Measurements from ENCODE around the gene RPTOR.

DNA sequence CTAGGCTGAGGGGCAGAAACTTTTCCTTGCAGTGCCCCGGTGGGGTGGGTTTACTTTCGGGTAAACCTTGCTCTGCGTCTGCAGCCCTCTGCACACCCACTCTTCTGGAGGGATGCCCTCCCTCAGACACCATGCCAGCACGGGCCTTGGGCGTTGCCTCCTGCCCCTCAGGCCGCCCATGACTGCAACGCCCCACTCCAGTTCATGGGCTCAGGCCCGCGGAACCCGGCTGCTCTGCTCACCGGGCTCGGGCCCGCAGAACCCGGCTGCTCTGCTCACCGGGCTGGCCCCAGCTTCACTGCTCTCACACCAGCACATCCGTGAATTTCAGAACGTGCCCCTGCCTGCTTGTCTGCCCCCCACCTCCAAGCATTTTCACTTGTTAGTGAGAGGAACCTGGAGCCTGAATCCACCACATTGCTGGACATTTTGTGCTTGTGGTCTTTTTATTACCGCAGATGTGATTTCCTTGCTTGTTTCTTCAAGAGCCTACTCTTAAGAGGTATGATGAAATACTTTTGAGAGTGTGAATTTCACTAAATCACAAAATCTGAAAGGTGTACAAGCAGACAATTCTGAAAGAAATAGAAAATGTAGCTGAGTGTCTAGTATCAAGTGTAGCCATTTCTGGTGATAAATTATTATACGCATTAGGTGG lies 130.9 kb downstream of the RPTOR start:
- TF ChIP-seq POLR2AphosphoS5 (IDR thresholded peaks at IDR 0.05; ENCODE audit: low read depth, low read length) = no peak
- TF ChIP-seq, protein P1, sequence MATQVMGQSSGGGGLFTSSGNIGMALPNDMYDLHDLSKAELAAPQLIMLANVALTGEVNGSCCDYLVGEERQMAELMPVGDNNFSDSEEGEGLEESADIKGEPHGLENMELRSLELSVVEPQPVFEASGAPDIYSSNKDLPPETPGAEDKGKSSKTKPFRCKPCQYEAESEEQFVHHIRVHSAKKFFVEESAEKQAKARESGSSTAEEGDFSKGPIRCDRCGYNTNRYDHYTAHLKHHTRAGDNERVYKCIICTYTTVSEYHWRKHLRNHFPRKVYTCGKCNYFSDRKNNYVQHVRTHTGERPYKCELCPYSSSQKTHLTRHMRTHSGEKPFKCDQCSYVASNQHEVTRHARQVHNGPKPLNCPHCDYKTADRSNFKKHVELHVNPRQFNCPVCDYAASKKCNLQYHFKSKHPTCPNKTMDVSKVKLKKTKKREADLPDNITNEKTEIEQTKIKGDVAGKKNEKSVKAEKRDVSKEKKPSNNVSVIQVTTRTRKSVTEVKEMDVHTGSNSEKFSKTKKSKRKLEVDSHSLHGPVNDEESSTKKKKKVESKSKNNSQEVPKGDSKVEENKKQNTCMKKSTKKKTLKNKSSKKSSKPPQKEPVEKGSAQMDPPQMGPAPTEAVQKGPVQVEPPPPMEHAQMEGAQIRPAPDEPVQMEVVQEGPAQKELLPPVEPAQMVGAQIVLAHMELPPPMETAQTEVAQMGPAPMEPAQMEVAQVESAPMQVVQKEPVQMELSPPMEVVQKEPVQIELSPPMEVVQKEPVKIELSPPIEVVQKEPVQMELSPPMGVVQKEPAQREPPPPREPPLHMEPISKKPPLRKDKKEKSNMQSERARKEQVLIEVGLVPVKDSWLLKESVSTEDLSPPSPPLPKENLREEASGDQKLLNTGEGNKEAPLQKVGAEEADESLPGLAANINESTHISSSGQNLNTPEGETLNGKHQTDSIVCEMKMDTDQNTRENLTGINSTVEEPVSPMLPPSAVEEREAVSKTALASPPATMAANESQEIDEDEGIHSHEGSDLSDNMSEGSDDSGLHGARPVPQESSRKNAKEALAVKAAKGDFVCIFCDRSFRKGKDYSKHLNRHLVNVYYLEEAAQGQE (IDR thresholded peaks at IDR 0.05; ENCODE audit: insufficient read depth in 1 of 2, low read depth in 2 of 2, low read length in 1 of 2) = no peak
- TF ChIP-seq, protein P2, sequence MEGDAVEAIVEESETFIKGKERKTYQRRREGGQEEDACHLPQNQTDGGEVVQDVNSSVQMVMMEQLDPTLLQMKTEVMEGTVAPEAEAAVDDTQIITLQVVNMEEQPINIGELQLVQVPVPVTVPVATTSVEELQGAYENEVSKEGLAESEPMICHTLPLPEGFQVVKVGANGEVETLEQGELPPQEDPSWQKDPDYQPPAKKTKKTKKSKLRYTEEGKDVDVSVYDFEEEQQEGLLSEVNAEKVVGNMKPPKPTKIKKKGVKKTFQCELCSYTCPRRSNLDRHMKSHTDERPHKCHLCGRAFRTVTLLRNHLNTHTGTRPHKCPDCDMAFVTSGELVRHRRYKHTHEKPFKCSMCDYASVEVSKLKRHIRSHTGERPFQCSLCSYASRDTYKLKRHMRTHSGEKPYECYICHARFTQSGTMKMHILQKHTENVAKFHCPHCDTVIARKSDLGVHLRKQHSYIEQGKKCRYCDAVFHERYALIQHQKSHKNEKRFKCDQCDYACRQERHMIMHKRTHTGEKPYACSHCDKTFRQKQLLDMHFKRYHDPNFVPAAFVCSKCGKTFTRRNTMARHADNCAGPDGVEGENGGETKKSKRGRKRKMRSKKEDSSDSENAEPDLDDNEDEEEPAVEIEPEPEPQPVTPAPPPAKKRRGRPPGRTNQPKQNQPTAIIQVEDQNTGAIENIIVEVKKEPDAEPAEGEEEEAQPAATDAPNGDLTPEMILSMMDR (IDR thresholded peaks at IDR 0.05) = no peak
- TF ChIP-seq SIN3A (IDR thresholded peaks at IDR 0.05; ENCODE audit: borderline replicate concordance, insufficient read depth, low read depth, low read length) = no peak
- no peak for TF ChIP-seq TCF7L2 (IDR thresholded peaks at IDR 0.05; ENCODE audit: low read depth, low read length)
